ENCODE measurements around the gene IL4R. TPM values are rescaled to one million over a fixed set of nuclear protein-coding genes. Genes with fewer than 3 reads are reported as not detected.

The IL4R gene
- total RNA-seq, 1 experiment from 2014 or later: 28.6 TPM

DNA sequence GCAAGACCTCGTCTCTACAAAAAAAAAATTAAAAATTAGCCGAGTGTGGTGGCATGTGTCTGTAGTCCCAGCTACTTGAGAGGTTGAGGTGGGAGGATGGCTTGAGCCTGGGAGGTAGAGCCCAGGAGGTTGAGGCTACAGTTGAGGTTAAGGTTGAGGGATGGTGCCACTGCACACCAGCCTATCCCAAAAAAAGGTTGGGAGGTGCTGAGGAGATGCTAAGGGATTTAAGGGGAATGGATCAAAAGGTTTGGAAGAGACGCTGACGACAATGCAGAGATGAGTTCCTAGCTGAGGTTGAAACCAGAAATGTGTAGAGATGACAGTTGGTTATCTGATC, 40.5 kb upstream of the IL4R start:
- H3K4me2 ChIP-seq (ENCODE audit: insufficient read depth, insufficient read length, low read length): no peak overlapping the region
- Mint-ChIP-seq H3K27ac (no peak overlapping the region), H3K4me3 (no peak overlapping the region), H3K27me3 (ENCODE audit: low read depth) (no peaks in the 10 kb centered on the region; the same call in 1 of the 2 replicates), H3K36me3 (ENCODE audit: insufficient read depth in 1 of 3, low read depth in 3 of 3) (peaks cover 2 to 4% (median 3%) of the 10 kb centered on the region in 3 experiments; a peak in 3 of 7 replicates), H3K4me1 (peaks cover 7% of the 10 kb centered on the region in 2 experiments), H3K9me3 (peaks cover 3% of the 10 kb centered on the region in 2 experiments; a peak in 2 of 5 replicates)
- no peak overlapping the region for H3K23ac ChIP-seq (ENCODE audit: insufficient read length, low read depth, low read length)
- no peak overlapping the region for H2AFZ ChIP-seq (ENCODE audit: low read length)
- no peak overlapping the region for H2BK120ac ChIP-seq (ENCODE audit: low read depth, low read length, poor library complexity, severe bottlenecking)
- no peak overlapping the region for H4K8ac ChIP-seq (replicated peaks; ENCODE audit: insufficient read length, low read depth, low read length)
- TF ChIP-seq, protein P1, sequence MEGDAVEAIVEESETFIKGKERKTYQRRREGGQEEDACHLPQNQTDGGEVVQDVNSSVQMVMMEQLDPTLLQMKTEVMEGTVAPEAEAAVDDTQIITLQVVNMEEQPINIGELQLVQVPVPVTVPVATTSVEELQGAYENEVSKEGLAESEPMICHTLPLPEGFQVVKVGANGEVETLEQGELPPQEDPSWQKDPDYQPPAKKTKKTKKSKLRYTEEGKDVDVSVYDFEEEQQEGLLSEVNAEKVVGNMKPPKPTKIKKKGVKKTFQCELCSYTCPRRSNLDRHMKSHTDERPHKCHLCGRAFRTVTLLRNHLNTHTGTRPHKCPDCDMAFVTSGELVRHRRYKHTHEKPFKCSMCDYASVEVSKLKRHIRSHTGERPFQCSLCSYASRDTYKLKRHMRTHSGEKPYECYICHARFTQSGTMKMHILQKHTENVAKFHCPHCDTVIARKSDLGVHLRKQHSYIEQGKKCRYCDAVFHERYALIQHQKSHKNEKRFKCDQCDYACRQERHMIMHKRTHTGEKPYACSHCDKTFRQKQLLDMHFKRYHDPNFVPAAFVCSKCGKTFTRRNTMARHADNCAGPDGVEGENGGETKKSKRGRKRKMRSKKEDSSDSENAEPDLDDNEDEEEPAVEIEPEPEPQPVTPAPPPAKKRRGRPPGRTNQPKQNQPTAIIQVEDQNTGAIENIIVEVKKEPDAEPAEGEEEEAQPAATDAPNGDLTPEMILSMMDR (conservative IDR thresholded peaks at IDR 0.05): no peak
- no peak overlapping the region for H2BK20ac ChIP-seq (ENCODE audit: low read depth, low read length, poor library complexity, severe bottlenecking)
- H2AK5ac ChIP-seq (ENCODE audit: insufficient read length, low read length): no peak overlapping the region
- no peaks in the 10 kb centered on the region for H3K79me2 ChIP-seq (ENCODE audit: insufficient read depth, low read length)
- H2BK5ac ChIP-seq (ENCODE audit: insufficient read length, low read length): no peak overlapping the region
- DNase-seq: no peak
- H2BK15ac ChIP-seq (ENCODE audit: low read depth, low read length): no peak overlapping the region
- H3K23me2 ChIP-seq (ENCODE audit: insufficient read length, low read depth, low read length, poor library complexity, severe bottlenecking): no peaks in the 10 kb centered on the region
- no peak overlapping the region for H3K18ac ChIP-seq (ENCODE audit: insufficient read length, low read depth, low read length)
- H3K27ac ChIP-seq (ENCODE audit: insufficient read length, low read depth, low read length): no peak overlapping the region
- no peak overlapping the region for H3K14ac ChIP-seq (ENCODE audit: insufficient read depth, low read length)
- no peak overlapping the region for H3K9ac ChIP-seq (ENCODE audit: extremely low read depth, insufficient read length, low read length)
- no peaks in the 10 kb centered on the region; the same call in 1 of the 2 replicates for H3K4me1 ChIP-seq (ENCODE audit: insufficient read depth, low read length)
- H3K9me3 ChIP-seq (ENCODE audit: control insufficient read depth, low read depth, low read length): no peaks in the 10 kb centered on the region
- H3K4ac ChIP-seq (ENCODE audit: low read depth, low read length): no peak overlapping the region
- H3K27me3 ChIP-seq (ENCODE audit: insufficient read depth, low read length): no peaks in the 10 kb centered on the region
- no peaks in the 10 kb centered on the region for H3K79me1 ChIP-seq (ENCODE audit: insufficient read depth, low read depth, low read length, poor library complexity, severe bottlenecking)
- no peaks in the 10 kb centered on the region for H4K20me1 ChIP-seq (ENCODE audit: control insufficient read depth, insufficient read depth, insufficient read length)
- WGBS (ENCODE audit: extremely low coverage, insufficient read length, low lambda C conversion rate): no CpG with 5 or more reads among the region's 4 CpGs
- no peak overlapping the region for H4K5ac ChIP-seq (ENCODE audit: insufficient read length, low read depth, low read length)
- H4K91ac ChIP-seq (ENCODE audit: insufficient read length, low read depth, low read length): no peak overlapping the region
- no peak overlapping the region for H2BK12ac ChIP-seq (ENCODE audit: insufficient read length, low read depth, low read length)
- H3K56ac ChIP-seq (ENCODE audit: insufficient read length, low read depth, low read length): no peak overlapping the region
- H3T11ph ChIP-seq (ENCODE audit: low read length): no peak overlapping the region
